Thyroid gland (tissue), 4 donors: ENCODE data around the gene RASGRF1.

Source experiments
- POLR2A ChIP-seq, 2 donors: fragments of 450-650 bp; IDR thresholded peaks; one replicate each; pipeline ENCODE4 v1.6.1; 2017; ENCODE audit warnings: antibody characterized with exemption in 2 of 2, mild to moderate bottlenecking in 2 of 2, moderate library complexity in 1 of 2
- TF ChIP-seq, protein P1 (sequence below), 6 experiments: fragments of 200-600 bp in 3 of 6; fragments of 450-650 bp in 3 of 6; sonication (generic) in 3 of 6; IDR thresholded peaks; one replicate each; pipeline ENCODE4 v1.5.1; 2016 to 2019; ENCODE audit warnings: antibody characterized with exemption in 6 of 6, mild to moderate bottlenecking in 2 of 6, inconsistent platforms in 1 of 6, moderate library complexity in 1 of 6

DNA sequence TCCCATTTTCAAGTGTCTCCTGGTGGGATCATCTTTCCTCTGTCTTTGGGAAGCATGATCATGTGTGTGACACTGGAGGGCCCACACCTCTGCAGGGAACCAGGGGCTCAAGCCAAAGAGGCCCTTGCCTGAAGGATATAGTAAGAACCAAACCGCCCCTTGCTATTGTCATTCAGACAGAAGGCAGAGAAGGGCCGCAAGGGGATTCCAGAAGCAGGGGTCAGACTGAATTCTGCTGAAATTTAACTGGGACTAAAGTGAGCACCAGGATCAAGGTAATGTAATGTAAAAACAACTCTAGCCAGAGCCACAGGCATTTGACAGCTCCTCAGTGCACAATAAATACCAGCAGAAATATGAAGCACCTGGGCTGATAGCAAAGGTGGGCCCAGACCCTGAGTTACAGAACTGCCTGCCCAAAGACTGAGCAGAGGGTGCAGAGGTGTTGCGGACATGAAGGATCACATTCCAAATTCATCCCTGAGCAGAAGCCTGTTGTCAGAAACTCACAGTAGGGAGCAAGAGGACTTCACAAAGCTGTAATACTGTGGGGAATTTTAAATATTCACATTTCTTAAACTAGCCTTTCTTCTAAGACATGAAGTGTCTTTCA is 46.0 kb upstream of the RASGRF1 start:
- TF ChIP-seq, protein P1, sequence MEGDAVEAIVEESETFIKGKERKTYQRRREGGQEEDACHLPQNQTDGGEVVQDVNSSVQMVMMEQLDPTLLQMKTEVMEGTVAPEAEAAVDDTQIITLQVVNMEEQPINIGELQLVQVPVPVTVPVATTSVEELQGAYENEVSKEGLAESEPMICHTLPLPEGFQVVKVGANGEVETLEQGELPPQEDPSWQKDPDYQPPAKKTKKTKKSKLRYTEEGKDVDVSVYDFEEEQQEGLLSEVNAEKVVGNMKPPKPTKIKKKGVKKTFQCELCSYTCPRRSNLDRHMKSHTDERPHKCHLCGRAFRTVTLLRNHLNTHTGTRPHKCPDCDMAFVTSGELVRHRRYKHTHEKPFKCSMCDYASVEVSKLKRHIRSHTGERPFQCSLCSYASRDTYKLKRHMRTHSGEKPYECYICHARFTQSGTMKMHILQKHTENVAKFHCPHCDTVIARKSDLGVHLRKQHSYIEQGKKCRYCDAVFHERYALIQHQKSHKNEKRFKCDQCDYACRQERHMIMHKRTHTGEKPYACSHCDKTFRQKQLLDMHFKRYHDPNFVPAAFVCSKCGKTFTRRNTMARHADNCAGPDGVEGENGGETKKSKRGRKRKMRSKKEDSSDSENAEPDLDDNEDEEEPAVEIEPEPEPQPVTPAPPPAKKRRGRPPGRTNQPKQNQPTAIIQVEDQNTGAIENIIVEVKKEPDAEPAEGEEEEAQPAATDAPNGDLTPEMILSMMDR (IDR thresholded peaks at IDR 0.05), result no peak
- TF ChIP-seq POLR2A (IDR thresholded peaks at IDR 0.05), result no peak
